Activated CD4-positive, alpha-beta memory T cell treated with anti-CD3 and anti-CD28 coated beads for 36 hours (primary cell): ENCODE data around the gene CHST11. TPM values are rescaled to one million over a fixed set of nuclear protein-coding genes. Genes with fewer than 3 reads are reported as not detected.

ENCODE experiments used
- CTCF ChIA-PET: fragments of 350-600 bp; sonication (Branson Sonifier 250); formaldehyde crosslinking; loops from one replicate; lab custom pipeline; 2021; ENCODE audit warnings: antibody characterized with exemption, inconsistent platforms; lab: Charles Lee
- POLR2A ChIA-PET: fragments of 350-600 bp; sonication (Branson Sonifier 250); formaldehyde crosslinking; loops from one replicate; lab custom pipeline; 2021; ENCODE audit warnings: antibody characterized with exemption; lab: Charles Lee
- DNase-seq: peaks from one replicate; pipeline ENCODE4 v3.0.0-alpha.2; 2020
- H3K27ac Mint-ChIP-seq: one replicate; pipeline ENCODE4 v1.8.0; 2021; ENCODE audit warnings: mixed read lengths
- H3K27me3 Mint-ChIP-seq: one replicate; pipeline ENCODE4 v1.8.0; 2021; ENCODE audit warnings: mixed read lengths
- H3K36me3 Mint-ChIP-seq: one replicate; pipeline ENCODE4 v1.8.0; 2021; ENCODE audit warnings: mixed read lengths
- H3K4me1 Mint-ChIP-seq: one replicate; pipeline ENCODE4 v1.8.0; 2021; ENCODE audit warnings: low read depth, mixed read lengths
- H3K4me3 Mint-ChIP-seq: one replicate; pipeline ENCODE4 v1.8.0; 2021; ENCODE audit warnings: mild to moderate bottlenecking, mixed read lengths
- H3K9me3 Mint-ChIP-seq: one replicate; pipeline ENCODE4 v1.8.0; 2021; ENCODE audit warnings: mixed read lengths
- intact Hi-C: fragments of 100-400 bp; cut with micrococcal nuclease; formaldehyde crosslinking; loops from one replicate; pipeline ENCODE4 v1.15.1; 2023
- total RNA-seq, 2 experiments: library from RNA; stranded (reverse); gene quantifications; one replicate each; pipeline ENCODE4 v1.2.3, GENCODE V29; 2021

CHST11 gene
- total RNA-seq, 2 experiments from 2014 or later = 58.3 to 59.0 TPM

DNA sequence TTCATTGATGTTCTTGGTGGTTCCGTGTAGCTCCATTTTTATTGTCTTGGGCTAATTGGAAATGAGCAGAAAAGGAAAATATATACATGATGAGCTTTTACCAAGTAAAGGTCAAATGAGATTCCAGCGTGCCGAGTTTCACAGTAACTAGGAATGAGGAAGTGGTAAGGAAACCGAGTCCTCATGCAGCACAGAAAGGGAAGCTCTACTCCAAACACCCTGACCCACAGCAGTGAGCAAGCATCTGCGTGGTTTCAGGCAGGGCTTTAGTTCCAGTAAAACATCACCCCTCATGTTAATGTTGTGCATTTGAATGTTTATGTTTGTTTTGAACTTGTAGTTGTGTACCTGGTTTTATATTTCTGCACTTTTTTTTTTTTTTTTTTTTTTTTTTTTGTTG lies 293.3 kb downstream of the CHST11 start:
- no peaks in the 10 kb centered on the region for H3K36me3 Mint-ChIP-seq
- no peaks in the 10 kb centered on the region for H3K27me3 Mint-ChIP-seq
- intact Hi-C loops = no loop called here
- CTCF ChIA-PET = interaction anchor here (1.1 to 1.9 kb wide), 2 partner anchors 14 to 41 kb away, joined by 3 to 6 read pairs; no protein-coding TSS in a partner anchor
- H3K4me3 Mint-ChIP-seq = no peak overlapping the region
- no peak overlapping the region for H3K27ac Mint-ChIP-seq
- H3K4me1 Mint-ChIP-seq = peaks cover 50% of the 10 kb centered on the region
- DNase-seq = no peak
- no peaks in the 10 kb centered on the region for H3K9me3 Mint-ChIP-seq
- POLR2A ChIA-PET = no interaction called here

DNA sequence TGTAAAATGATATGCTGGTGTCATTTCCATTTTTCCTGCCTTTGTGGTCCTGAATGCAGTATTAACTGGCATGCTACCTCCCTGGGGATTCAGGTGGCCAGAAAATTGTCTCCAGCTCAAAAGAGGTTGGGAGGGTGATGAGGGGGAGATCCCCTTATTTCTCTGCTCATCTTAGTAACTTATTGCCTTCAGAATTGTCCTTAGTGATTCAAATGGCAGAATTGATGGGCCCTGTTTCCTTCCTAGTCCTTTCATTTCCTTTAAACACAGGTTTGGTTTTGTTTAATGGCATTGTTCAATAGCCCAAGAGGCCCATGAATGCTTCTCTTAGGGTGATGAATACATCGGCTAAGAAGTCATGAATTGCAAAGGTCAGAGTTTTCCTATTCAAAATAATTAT lies 294.4 kb downstream of the CHST11 start:
- DNase-seq = no peak
- intact Hi-C loops = no loop called here
- H3K27me3 Mint-ChIP-seq = no peaks in the 10 kb centered on the region
- POLR2A ChIA-PET = no interaction called here
- H3K9me3 Mint-ChIP-seq = no peaks in the 10 kb centered on the region
- no peak overlapping the region for H3K4me3 Mint-ChIP-seq
- H3K36me3 Mint-ChIP-seq = no peaks in the 10 kb centered on the region
- no peak overlapping the region for H3K27ac Mint-ChIP-seq
- H3K4me1 Mint-ChIP-seq = peaks cover 41% of the 10 kb centered on the region
- CTCF ChIA-PET = interaction anchor here (1.9 kb wide), 1 partner anchor 40 kb away, joined by 6 read pairs; no protein-coding TSS in a partner anchor

DNA sequence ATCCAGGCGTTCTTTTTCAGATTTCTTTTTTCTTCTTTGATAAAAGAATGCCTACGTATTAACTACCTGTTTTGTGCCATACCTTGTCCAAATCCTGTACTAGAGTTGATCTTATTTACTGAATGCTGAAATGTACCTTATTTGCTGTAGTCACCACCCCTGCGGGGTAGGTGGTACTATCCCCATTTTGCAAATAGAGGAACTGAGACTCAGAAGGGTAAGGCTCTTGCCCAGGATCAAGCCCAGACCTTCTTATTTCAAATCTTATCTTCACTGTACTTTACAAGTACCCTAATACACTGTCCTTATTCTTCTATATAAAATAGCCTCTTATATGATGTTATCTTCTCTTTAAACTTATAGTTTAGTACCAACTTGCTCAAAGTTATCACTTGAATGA lies 294.8 kb downstream of the CHST11 start:
- CTCF ChIA-PET = interaction anchor here (0.5 kb wide), 1 partner anchor 1202 kb away, joined by 3 read pairs; no protein-coding TSS in a partner anchor
- DNase-seq = no peak
- Mint-ChIP-seq H3K4me3 (no peak overlapping the region), H3K36me3 (peaks cover 2% of the 10 kb centered on the region), H3K9me3 (no peaks in the 10 kb centered on the region), H3K4me1 (peaks cover 36% of the 10 kb centered on the region), H3K27me3 (no peaks in the 10 kb centered on the region), H3K27ac (no peak overlapping the region)
- POLR2A ChIA-PET = no interaction called here
- intact Hi-C loops = no loop called here

DNA sequence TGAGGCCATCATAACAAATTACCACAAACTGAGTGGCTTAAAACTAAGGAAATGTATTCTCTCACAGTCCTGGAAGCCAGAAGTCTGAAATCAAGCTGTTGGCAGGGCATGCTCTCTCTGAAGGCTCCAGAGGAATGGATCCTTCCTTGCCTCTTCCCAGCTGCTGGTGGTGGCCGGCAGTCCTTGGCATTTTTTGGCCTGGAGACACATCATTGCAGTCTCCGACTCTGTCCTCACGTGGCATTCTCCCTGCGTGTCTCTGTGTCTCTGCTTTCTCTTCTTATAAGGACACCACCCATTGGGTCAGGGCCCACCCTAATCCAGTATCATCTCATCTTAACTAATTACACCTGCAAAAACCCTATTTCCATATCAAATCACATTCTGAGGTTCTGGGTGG lies 295.3 kb downstream of the CHST11 start:
- Mint-ChIP-seq H3K4me3 (no peak overlapping the region), H3K36me3 (peaks cover 6% of the 10 kb centered on the region), H3K4me1 (peaks cover 32% of the 10 kb centered on the region), H3K9me3 (no peaks in the 10 kb centered on the region), H3K27ac (no peak overlapping the region), H3K27me3 (no peaks in the 10 kb centered on the region)
- no peak for DNase-seq
- intact Hi-C loops = no loop called here
- ChIA-PET CTCF (interaction anchor here (0.5 kb wide), 1 partner anchor 1202 kb away, joined by 3 read pairs; no protein-coding TSS in a partner anchor), POLR2A (no interaction called here)

GRCh38 chr12:104752881-104753280 lies 296.1 kb downstream of the CHST11 start:
- Mint-ChIP-seq H3K9me3 (no peaks in the 10 kb centered on the region), H3K27me3 (no peaks in the 10 kb centered on the region), H3K4me3 (no peak overlapping the region), H3K4me1 (peaks cover 23% of the 10 kb centered on the region), H3K27ac (no peak overlapping the region), H3K36me3 (peaks cover 12% of the 10 kb centered on the region)
- ChIA-PET CTCF (interaction anchor here (1.4 kb wide), 1 partner anchor 38 kb away, joined by 3 read pairs; no protein-coding TSS in a partner anchor), POLR2A (no interaction called here)
- intact Hi-C loops = no loop called here
- DNase-seq = no peak

DNA sequence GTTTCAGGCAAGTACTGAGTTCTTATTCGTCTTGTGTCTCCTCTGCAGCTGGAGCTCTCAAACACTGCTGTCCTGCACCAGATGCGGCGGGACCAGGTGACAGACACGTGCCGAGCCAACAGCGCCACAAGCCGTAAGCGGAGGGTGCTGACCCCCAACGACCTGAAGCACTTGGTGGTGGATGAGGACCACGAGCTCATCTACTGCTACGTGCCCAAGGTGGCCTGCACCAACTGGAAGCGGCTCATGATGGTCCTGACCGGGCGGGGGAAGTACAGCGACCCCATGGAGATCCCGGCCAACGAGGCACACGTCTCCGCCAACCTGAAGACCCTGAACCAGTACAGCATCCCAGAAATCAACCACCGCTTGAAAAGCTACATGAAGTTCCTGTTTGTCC lies 300.2 kb downstream of the CHST11 start:
- Mint-ChIP-seq H3K36me3 (peaks cover 20% of the 10 kb centered on the region), H3K27ac (no peak overlapping the region), H3K4me3 (no peak overlapping the region), H3K27me3 (no peaks in the 10 kb centered on the region), H3K9me3 (no peaks in the 10 kb centered on the region), H3K4me1 (no peaks in the 10 kb centered on the region)
- no peak for DNase-seq
- ChIA-PET POLR2A (no interaction called here), CTCF (no interaction called here)
- intact Hi-C loops = no loop called here

DNA sequence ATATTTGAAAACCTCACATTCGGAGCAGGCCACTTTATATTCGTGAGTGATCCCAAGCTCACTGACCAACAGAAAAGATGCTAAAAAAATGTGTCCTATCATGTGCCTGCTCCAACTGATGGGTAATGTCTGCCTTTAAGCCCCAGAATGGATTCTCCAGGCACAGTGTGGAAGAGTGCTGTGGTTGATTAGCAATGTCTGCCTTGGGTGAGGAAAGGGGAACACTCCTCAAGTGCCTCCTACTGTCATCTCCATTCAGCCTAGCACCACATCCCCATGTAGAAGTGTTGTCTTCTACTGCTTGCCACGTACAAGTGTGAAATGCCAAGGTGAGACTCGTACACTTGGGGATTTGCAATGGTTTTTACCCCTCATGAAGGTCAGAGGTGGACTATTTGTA lies 302.0 kb downstream of the CHST11 start:
- no peak for DNase-seq
- Mint-ChIP-seq H3K27me3 (no peaks in the 10 kb centered on the region), H3K4me1 (peaks cover 8% of the 10 kb centered on the region), H3K36me3 (peaks cover 22% of the 10 kb centered on the region), H3K27ac (no peak overlapping the region), H3K4me3 (no peak overlapping the region), H3K9me3 (no peaks in the 10 kb centered on the region)
- POLR2A ChIA-PET = no interaction called here
- intact Hi-C loops = no loop called here
- CTCF ChIA-PET = no interaction called here

- DNase-seq = no peak
- ChIA-PET POLR2A (no interaction called here), CTCF (no interaction called here)
- intact Hi-C loops = loop anchor here (10.0 kb wide), 1 partner anchor 194 kb away; the partner anchor contains the start of gene SLC41A2
- Mint-ChIP-seq H3K27ac (no peak overlapping the region), H3K4me1 (peaks cover 23% of the 10 kb centered on the region), H3K36me3 (peaks cover 22% of the 10 kb centered on the region), H3K4me3 (no peak overlapping the region), H3K9me3 (no peaks in the 10 kb centered on the region), H3K27me3 (no peaks in the 10 kb centered on the region)
Observed at GRCh38 chr12:104761091-104761490, 304.3 kb downstream of the CHST11 start.

DNA sequence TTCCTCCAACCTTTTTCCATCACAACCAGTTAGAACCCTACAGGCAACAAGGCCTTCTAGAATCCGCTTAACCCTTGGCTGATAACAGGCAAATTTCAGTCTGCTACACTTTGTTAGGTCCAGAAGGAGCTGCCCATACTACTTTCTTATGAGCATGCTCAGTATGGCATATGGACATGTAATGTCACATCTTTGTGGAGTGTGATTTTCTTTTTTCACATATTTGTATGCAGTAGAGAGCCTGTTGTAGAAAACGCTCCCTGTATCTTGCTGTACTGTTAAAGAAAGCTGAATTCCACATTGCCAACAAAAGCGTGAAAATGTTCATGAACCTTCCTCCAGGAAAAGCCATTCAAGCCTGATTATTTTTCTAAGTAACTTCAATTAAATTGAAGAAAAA lies 304.9 kb downstream of the CHST11 start:
- Mint-ChIP-seq H3K4me1 (peaks cover 23% of the 10 kb centered on the region), H3K27me3 (no peaks in the 10 kb centered on the region), H3K9me3 (no peaks in the 10 kb centered on the region), H3K27ac (no peak overlapping the region), H3K36me3 (peaks cover 20% of the 10 kb centered on the region), H3K4me3 (no peak overlapping the region)
- intact Hi-C loops = loop anchor here (2.0 to 10.0 kb wide), 2 partner anchors 13 to 193 kb away; partner anchors contain the start of gene SLC41A2
- DNase-seq = no peak
- ChIA-PET POLR2A (no interaction called here), CTCF (no interaction called here)

- H3K36me3 Mint-ChIP-seq = peaks cover 10% of the 10 kb centered on the region
Observed at GRCh38 chr12:104763168-104763805, 306.5 kb downstream of the CHST11 start.

GRCh38 chr12:104764225-104765091 lies 307.7 kb downstream of the CHST11 start:
- CTCF ChIA-PET = interaction anchor here (0.5 to 2.0 kb wide), 5 partner anchors 15 to 562 kb away, joined by 3 to 6 read pairs (median 3); no protein-coding TSS in a partner anchor
- Mint-ChIP-seq H3K4me1 (peaks cover 23% of the 10 kb centered on the region), H3K27me3 (no peaks in the 10 kb centered on the region), H3K4me3 (no peak overlapping the region), H3K9me3 (no peaks in the 10 kb centered on the region), H3K36me3 (peaks cover 2% of the 10 kb centered on the region), H3K27ac (peak overlapping the region; percentile 38)
- DNase-seq = no peak
- intact Hi-C loops = loop anchor here (1.0 to 10.0 kb wide), 4 partner anchors 24 to 190 kb away; partner anchors contain the start of gene SLC41A2
- POLR2A ChIA-PET = interaction anchor here (1.4 to 2.2 kb wide), 3 partner anchors 26 to 270 kb away, joined by 3 to 7 read pairs (median 4); no protein-coding TSS in a partner anchor

More at GRCh38 chr12:104763168-104763805, 306.5 kb downstream of the CHST11 start:
- ChIA-PET POLR2A (interaction anchor here (0.8 to 2.2 kb wide), 3 partner anchors 25 to 195 kb away, joined by 3 to 7 read pairs (median 3); partner anchors contain the start of gene SLC41A2), CTCF (interaction anchor here (0.8 to 2.0 kb wide), 2 partner anchors 27 to 29 kb away, joined by 3 to 6 read pairs; no protein-coding TSS in a partner anchor)
- H3K4me3 Mint-ChIP-seq = no peak overlapping the region
- H3K27ac Mint-ChIP-seq = peak overlapping the region; percentile 44
- peaks cover 23% of the 10 kb centered on the region for H3K4me1 Mint-ChIP-seq
- peak; percentile 49 for DNase-seq
- no peaks in the 10 kb centered on the region for H3K9me3 Mint-ChIP-seq
- intact Hi-C loops = loop anchor here (2.0 to 10.0 kb wide), 2 partner anchors 14 to 192 kb away; partner anchors contain the start of gene SLC41A2
- H3K27me3 Mint-ChIP-seq = no peaks in the 10 kb centered on the region

DNA sequence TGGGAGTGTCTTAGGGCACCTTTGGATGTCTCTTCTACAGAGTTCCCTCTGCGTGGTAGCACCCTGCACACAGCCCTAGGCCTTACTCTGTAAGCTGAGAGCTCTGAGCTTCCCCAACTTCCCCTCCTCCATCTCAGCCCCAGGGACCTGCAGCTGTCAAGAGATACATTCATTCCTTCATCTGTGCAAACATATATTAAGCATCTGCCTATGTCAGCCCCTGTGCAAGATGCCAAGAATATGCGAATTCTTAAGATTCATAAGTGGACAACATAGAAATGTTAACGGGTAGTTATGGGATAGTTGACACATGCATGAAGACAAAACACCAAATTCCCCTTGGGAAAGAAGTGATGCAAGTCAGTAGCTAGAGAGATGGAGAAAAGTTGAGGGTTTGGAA lies 310.5 kb downstream of the CHST11 start:
- intact Hi-C loops = loop anchor here (10.0 kb wide), 1 partner anchor 188 kb away; the partner anchor contains the start of gene SLC41A2
- no peak overlapping the region for H3K27ac Mint-ChIP-seq
- peaks cover 23% of the 10 kb centered on the region for H3K4me1 Mint-ChIP-seq
- ChIA-PET CTCF (no interaction called here), POLR2A (no interaction called here)
- H3K4me3 Mint-ChIP-seq = no peak overlapping the region
- H3K27me3 Mint-ChIP-seq = no peaks in the 10 kb centered on the region
- H3K36me3 Mint-ChIP-seq = peaks cover 2% of the 10 kb centered on the region
- no peak for DNase-seq
- H3K9me3 Mint-ChIP-seq = no peaks in the 10 kb centered on the region
